Caco-2 (cell line): ENCODE results near the gene TAF11. TPM values are rescaled to one million over a fixed set of nuclear protein-coding genes. Genes with fewer than 3 reads are reported as not detected.

Experiments used
- BruUV-seq: library from RNA; stranded (reverse); fragments of 400-500 nt; replicated peaks from 2 replicates; lab custom pipeline; 2021; lab: Mats Ljungman, UMichigan
- CTCF ChIA-PET: fragments of 300-600 bp; sonication (Branson Sonifier 250); formaldehyde crosslinking; loops from one replicate; lab custom pipeline; 2022; ENCODE audit warnings: antibody characterized with exemption; lab: Charles Lee
- POLR2A ChIA-PET: fragments of 300-600 bp; sonication (Branson Sonifier 250); formaldehyde crosslinking; loops from one replicate; lab custom pipeline; 2022; ENCODE audit warnings: antibody characterized with exemption; lab: Charles Lee
- DNase-seq, 2 experiments: peaks; one replicate each; pipeline versions ENCODE4 v3.0.0 to v3.0.0-alpha.2; 2020 to 2022
- H3K27me3 ChIP-seq: replicated peaks from 2 replicates; pipeline ENCODE4 v1.6.0; 2011; ENCODE audit warnings: low read length; ENCODE audit not compliant: control insufficient read depth, insufficient read depth
- H3K36me3 ChIP-seq: 2 replicates; pipeline ENCODE4 v1.5.1; 2011; ENCODE audit warnings: low read length; ENCODE audit not compliant: control insufficient read depth, insufficient read depth
- H3K4me1 ChIP-seq: fragments of 250-450 bp; sonication (Bioruptor Pico); 2 replicates; pipeline ENCODE4 v1.5.1; 2020; ENCODE audit warnings: mild to moderate bottlenecking
- H3K4me3 ChIP-seq: 2 replicates; pipeline ENCODE4 v1.5.1; 2011; ENCODE audit warnings: low read depth, mild to moderate bottlenecking, control low read depth, low read length
- H3K9me3 ChIP-seq: fragments of 250-450 bp; sonication (Bioruptor Pico); 2 replicates; pipeline ENCODE4 v1.5.1; 2020; ENCODE audit warnings: mild to moderate bottlenecking, moderate library complexity
- H3K27ac Mint-ChIP-seq: one replicate; pipeline ENCODE4 v1.8.0; 2022; ENCODE audit warnings: mixed read lengths; ENCODE audit not compliant: unreplicated experiment
- H3K27me3 Mint-ChIP-seq: one replicate; pipeline ENCODE4 v1.8.0; 2022; ENCODE audit warnings: mixed read lengths; ENCODE audit not compliant: insufficient read depth, unreplicated experiment
- H3K36me3 Mint-ChIP-seq: one replicate; pipeline ENCODE4 v1.8.0; 2022; ENCODE audit warnings: mild to moderate bottlenecking, mixed read lengths; ENCODE audit not compliant: insufficient read depth, unreplicated experiment
- H3K4me1 Mint-ChIP-seq: one replicate; pipeline ENCODE4 v1.8.0; 2022; ENCODE audit warnings: low read depth, mixed read lengths; ENCODE audit not compliant: unreplicated experiment
- H3K4me3 Mint-ChIP-seq: one replicate; pipeline ENCODE4 v1.8.0; 2022; ENCODE audit warnings: mild to moderate bottlenecking, moderate library complexity, mixed read lengths; ENCODE audit not compliant: unreplicated experiment
- H3K9me3 Mint-ChIP-seq: one replicate; pipeline ENCODE4 v1.8.0; 2022; ENCODE audit warnings: mixed read lengths; ENCODE audit not compliant: unreplicated experiment
- CTCF ChIP-seq, 2 experiments: fragments of 200-600 bp in 1 of 2; IDR thresholded peaks; 1 replicate in 1 of 2; 2 replicates in 1 of 2; pipeline versions ENCODE4 v1.5.1 to v1.8.0; 2011 to 2022; ENCODE audit warnings: antibody characterized with exemption in 1 of 2, control low read depth in 1 of 2, inconsistent platforms in 1 of 2, low read depth in 1 of 2, low read length in 1 of 2, mild to moderate bottlenecking in 1 of 2, moderate library complexity in 1 of 2; ENCODE audit not compliant: insufficient read depth in 1 of 2, severe bottlenecking in 1 of 2, unreplicated experiment in 1 of 2
- intact Hi-C: fragments of 100-400 bp; cut with micrococcal nuclease; formaldehyde crosslinking; loops from one replicate; pipeline ENCODE4 v1.10.0; 2022; ENCODE audit not compliant: unreplicated experiment
- total RNA-seq: library from RNA; stranded (reverse); gene quantifications from 2 replicates; pipeline ENCODE4 v1.2.3, GENCODE V29; 2022

TAF11 gene
- total RNA-seq, 1 experiment from 2014 or later = 28.3 TPM

DNA sequence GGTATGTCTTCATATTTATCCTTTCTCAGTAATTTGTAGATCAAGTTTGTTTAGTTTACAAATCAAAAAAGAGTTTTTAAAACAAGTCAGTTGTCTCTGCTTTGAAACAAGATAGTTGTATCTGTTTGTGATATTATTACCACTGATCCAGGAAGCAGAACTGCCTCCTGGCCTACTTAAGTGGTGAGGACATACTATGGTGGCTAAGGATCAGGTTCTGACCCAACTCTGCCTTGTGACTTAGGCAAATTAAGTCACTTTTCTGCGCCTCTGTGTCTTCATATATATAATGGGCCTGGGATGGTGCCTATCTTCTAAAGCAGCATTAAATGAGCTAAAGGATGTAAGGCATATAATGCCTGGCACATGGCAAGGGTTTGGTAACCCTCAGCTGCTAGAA is 9.9 kb upstream of the TAF11 start:
- Mint-ChIP-seq H3K36me3 (no peaks in the 10 kb centered on the region), H3K9me3 (no peaks in the 10 kb centered on the region), H3K4me3 (no peak overlapping the region), H3K27ac (no peak overlapping the region), H3K4me1 (no peaks in the 10 kb centered on the region), H3K27me3 (no peaks in the 10 kb centered on the region)
- intact Hi-C loops = no loop called here
- no peak for DNase-seq
- POLR2A ChIA-PET = interaction anchor here (0.5 to 0.6 kb wide), 2 partner anchors 9 to 10 kb away, joined by 3 to 4 read pairs; partner anchors contain the start of genes ANKS1A and TAF11
- Histone ChIP-seq H3K27me3 (no peaks in the 10 kb centered on the region), H3K9me3 (no peaks in the 10 kb centered on the region), H3K4me1 (peaks cover 7% of the 10 kb centered on the region), H3K4me3 (no peak overlapping the region), H3K36me3 (no peaks in the 10 kb centered on the region)
- no TSS peak for BruUV-seq
- TF ChIP-seq CTCF (IDR thresholded peaks at IDR 0.05; ENCODE audit: insufficient read depth in 1 of 2, low read depth in 1 of 2, low read length in 1 of 2, severe bottlenecking in 1 of 2, unreplicated experiment in 1 of 2) = no peak
- CTCF ChIA-PET = no interaction called here

- Mint-ChIP-seq H3K4me1 (no peaks in the 10 kb centered on the region), H3K27me3 (no peaks in the 10 kb centered on the region), H3K4me3 (no peak overlapping the region), H3K9me3 (no peaks in the 10 kb centered on the region), H3K27ac (no peak overlapping the region), H3K36me3 (no peaks in the 10 kb centered on the region)
- no peak for DNase-seq
- ChIA-PET CTCF (no interaction called here), POLR2A (no interaction called here)
- no peak overlapping the region for H3K4me3 ChIP-seq
- H3K9me3 ChIP-seq = no peaks in the 10 kb centered on the region
- intact Hi-C loops = no loop called here
- no peaks in the 10 kb centered on the region for H3K27me3 ChIP-seq
- no peaks in the 10 kb centered on the region for H3K36me3 ChIP-seq
- H3K4me1 ChIP-seq = peaks cover 7% of the 10 kb centered on the region
- BruUV-seq = no TSS peak
- no peak for TF ChIP-seq CTCF (IDR thresholded peaks at IDR 0.05; ENCODE audit: insufficient read depth in 1 of 2, low read depth in 1 of 2, low read length in 1 of 2, severe bottlenecking in 1 of 2, unreplicated experiment in 1 of 2)
These were observed 9.3 kb upstream of the TAF11 start for GRCh38 chr6:34897130-34897529.

DNA sequence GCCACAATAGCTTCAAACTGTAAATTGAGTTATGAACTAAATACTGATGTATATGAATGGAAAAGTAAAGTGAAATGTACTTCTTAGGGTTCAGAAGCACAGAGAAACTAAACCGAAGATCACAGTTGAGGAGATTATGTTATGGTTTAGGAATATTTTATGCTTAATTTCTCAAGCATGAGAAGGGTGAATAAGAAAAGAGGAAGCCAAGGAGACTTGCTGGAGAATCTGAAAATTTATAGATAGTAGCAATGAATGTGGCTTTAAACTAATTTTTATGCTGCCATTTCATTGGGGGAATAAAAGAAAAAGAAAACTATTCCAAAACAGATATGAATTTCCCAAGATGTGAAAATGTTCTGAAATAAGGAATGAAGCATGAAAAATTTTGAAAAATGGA is 6.9 kb upstream of the TAF11 start:
- no peak for TF ChIP-seq CTCF (IDR thresholded peaks at IDR 0.05; ENCODE audit: insufficient read depth in 1 of 2, low read depth in 1 of 2, low read length in 1 of 2, severe bottlenecking in 1 of 2, unreplicated experiment in 1 of 2)
- Mint-ChIP-seq H3K27me3 (no peaks in the 10 kb centered on the region), H3K9me3 (no peaks in the 10 kb centered on the region), H3K4me1 (peaks cover 11% of the 10 kb centered on the region), H3K4me3 (no peak overlapping the region), H3K36me3 (no peaks in the 10 kb centered on the region), H3K27ac (no peak overlapping the region)
- no peaks in the 10 kb centered on the region for H3K27me3 ChIP-seq
- no peaks in the 10 kb centered on the region for H3K9me3 ChIP-seq
- CTCF ChIA-PET = no interaction called here
- H3K4me3 ChIP-seq = no peak overlapping the region
- intact Hi-C loops = no loop called here
- POLR2A ChIA-PET = interaction anchor here (0.7 kb wide), 1 partner anchor 137 kb away, joined by 3 read pairs; the partner anchor contains the start of gene SNRPC
- no peaks in the 10 kb centered on the region for H3K36me3 ChIP-seq
- H3K4me1 ChIP-seq = peaks cover 7% of the 10 kb centered on the region
- no peak for DNase-seq
- no TSS peak for BruUV-seq
